ENCODE results near the gene PTPRE.
A peak's percentile ranks its signal among the peaks of the same experiment; 100 is the strongest.

PTPRE gene

DNA sequence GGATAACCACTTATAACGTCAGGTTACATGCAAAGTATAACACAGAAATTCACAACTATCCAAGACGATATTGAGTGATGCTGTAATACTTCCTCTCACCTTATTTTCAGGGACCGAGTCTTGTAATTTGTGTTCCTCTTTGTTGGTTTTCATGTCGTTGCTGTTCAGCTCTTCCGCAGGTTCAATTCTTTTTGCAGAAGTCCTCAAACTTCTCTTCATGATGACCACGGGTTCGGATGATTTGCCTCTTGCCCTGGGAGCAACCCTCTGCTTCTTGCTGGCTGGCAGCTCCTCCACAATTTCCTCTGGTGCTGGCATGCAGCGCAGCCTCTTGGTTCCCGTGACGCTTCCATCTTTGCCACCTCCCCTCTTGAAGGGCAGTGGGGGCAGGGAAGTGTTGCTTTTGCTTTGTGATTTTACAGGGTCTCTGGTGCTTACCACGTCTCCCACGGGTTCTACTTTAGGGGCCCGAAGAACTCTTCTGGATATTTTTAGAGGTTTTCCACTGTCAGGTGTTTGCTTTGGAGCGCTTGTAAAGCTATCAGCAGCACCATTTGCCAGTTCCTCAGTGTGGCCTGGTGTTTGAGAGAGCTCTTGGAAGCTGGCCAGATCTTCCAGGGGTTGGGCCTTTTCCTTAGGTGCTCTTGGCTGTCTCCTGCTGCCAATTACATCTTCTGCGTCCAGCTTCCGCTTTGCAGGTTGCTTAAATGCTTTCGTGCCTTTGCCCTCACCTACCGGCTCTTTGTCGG, 195.8 kb downstream of the PTPRE start:
- Mint-ChIP-seq H3K4me1 (ENCODE audit: low read depth) (peaks cover 6% of the 10 kb centered on the region), H3K4me3 (peak overlapping the region; percentile 49), H3K36me3 (no peaks in the 10 kb centered on the region), H3K27ac (peak overlapping the region; percentile 11), H3K27me3 (no peaks in the 10 kb centered on the region), H3K9me3 (ENCODE audit: low read depth) (no peaks in the 10 kb centered on the region)

DNA sequence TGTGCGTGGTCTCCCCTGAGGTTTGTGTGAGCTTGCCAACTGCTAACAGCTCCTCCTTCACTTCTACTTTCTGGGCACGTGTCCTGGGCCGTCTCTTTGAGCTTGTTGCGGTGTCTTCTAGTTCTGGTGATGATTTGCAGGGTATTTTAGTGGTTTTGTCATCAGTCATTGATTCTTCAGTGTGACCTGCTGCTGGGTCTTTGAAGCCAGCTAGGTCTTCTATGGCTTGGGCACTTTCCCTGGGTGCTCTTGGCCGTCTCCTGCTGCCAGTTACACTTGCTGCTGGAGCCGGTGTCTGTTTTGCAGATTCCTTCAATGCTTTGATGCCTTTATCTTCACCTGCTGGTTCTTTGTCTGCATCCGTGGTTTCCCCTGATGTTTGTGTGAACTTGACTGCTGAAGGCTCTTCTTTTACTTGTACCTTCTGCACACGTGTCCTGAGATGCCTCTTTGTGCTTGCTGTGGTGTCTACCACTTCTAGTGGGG, 196.4 kb downstream of the PTPRE start:
- peaks cover 6% of the 10 kb centered on the region for H3K4me1 Mint-ChIP-seq (ENCODE audit: low read depth)
- H3K4me3 Mint-ChIP-seq = peak overlapping the region; percentile 49
- H3K27ac Mint-ChIP-seq = peak overlapping the region; percentile 11
- H3K36me3 Mint-ChIP-seq = no peaks in the 10 kb centered on the region
- no peaks in the 10 kb centered on the region for H3K27me3 Mint-ChIP-seq
- H3K9me3 Mint-ChIP-seq (ENCODE audit: low read depth) = no peaks in the 10 kb centered on the region

DNA sequence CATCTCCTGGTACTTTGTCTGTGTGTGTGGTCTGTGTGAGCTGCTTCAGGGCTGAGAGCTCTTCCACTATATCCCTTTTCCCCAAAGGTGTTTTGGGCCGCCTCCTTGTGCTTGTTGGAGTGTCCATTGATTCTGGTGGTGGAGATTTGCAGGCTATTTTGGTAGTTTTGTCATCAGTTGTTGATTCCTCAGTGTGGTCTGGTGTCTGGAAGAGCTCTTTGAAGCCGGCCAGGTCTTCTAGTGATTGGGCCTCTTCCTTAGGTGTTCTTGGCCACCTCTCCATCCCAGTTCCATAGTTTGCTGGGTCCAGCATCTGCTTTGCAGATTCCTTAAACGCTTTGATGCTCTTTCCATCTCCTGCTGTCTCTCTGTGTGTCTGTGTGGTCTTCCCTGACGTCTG, 198.5 kb downstream of the PTPRE start:
- Mint-ChIP-seq H3K9me3 (ENCODE audit: low read depth) (no peaks in the 10 kb centered on the region), H3K36me3 (no peaks in the 10 kb centered on the region), H3K27me3 (no peaks in the 10 kb centered on the region), H3K27ac (no peak overlapping the region), H3K4me3 (no peak overlapping the region), H3K4me1 (ENCODE audit: low read depth) (peaks cover 6% of the 10 kb centered on the region)

DNA sequence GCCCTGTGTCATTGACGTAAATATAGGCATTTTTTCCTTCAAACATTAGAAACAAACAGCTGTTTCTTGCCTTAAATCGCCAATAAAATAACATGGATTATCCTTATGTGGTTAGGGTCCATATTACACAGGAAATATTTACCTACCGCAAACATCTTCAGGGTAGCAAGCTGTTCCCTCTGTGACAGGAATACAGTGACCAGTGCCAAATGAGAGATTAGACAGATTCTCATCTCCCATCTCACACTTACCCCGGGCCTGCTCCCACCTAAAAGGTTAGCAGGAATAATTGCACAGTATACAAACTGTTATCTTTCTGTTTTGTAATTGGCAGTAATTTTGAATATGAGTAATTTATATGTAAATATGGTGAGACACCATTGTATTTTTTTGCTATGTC, 202.8 kb downstream of the PTPRE start:
- no peaks in the 10 kb centered on the region for H3K4me1 Mint-ChIP-seq (ENCODE audit: low read depth)
- H3K27ac Mint-ChIP-seq = no peak overlapping the region
- H3K9me3 Mint-ChIP-seq (ENCODE audit: low read depth) = no peaks in the 10 kb centered on the region
- H3K27me3 Mint-ChIP-seq = no peaks in the 10 kb centered on the region
- H3K4me3 Mint-ChIP-seq = no peak overlapping the region
- H3K36me3 Mint-ChIP-seq = no peaks in the 10 kb centered on the region

DNA sequence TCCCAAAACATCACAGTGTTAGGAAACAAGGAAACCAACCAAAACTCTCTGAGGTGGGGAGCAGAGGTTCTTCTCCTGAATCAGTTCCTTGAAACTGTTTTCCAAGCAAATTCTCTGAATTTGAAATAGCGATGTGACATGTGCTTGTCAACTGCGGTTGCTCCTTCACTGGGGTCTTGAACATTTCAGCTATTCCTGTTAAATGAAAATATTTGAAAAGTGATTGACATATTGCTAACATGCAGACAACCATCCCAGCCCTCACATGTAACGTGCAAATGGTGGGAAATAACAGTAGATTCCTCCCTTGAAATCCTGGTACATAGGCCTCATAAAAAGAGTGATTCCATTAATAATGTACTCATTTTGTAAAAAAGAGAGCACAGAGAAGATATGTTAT, 203.4 kb downstream of the PTPRE start:
- Mint-ChIP-seq H3K4me1 (ENCODE audit: low read depth) (no peaks in the 10 kb centered on the region), H3K27ac (no peak overlapping the region), H3K36me3 (no peaks in the 10 kb centered on the region), H3K27me3 (no peaks in the 10 kb centered on the region), H3K9me3 (ENCODE audit: low read depth) (no peaks in the 10 kb centered on the region), H3K4me3 (no peak overlapping the region)

DNA sequence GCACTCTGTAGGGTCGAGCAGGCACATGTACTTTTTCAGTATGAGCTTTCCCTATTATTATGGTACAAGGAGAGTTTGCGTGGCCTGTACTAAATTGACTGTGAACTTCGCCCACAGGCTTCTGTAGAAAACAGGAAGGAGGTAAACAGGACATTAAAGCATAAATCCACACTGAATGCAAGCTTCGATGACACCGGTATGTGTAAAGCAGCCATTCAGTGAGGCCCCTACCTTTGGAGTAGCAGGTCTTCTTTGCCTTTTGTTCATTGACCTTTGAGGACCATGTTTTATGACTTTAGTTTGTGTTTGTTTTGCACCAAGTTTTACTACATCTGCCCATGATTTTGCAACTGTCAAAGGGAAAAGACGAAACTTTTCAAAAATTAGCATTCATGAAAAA, 204.8 kb downstream of the PTPRE start:
- Mint-ChIP-seq H3K4me3 (no peak overlapping the region), H3K27ac (no peak overlapping the region), H3K27me3 (no peaks in the 10 kb centered on the region), H3K4me1 (ENCODE audit: low read depth) (no peaks in the 10 kb centered on the region), H3K36me3 (no peaks in the 10 kb centered on the region), H3K9me3 (ENCODE audit: low read depth) (no peaks in the 10 kb centered on the region)

DNA sequence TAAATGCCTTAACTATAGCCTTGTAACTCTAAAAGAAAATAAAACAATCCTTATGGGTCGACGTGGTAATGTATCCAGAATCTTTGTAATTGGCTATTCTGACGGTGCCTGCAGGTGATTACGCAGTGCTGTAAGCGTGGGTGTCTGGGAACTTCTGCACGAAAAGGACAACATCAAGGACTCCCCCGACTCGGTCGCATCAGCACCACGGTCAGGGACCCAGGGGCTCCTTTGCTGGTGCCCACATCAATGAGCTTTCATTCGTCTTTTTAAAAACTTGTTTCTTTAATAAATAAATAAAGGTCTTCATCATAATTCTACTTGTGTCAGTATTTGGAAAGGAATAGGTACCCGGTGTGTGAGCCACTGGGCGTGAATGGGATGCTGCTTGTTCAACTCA, 206.1 kb downstream of the PTPRE start:
- no peaks in the 10 kb centered on the region for H3K27me3 Mint-ChIP-seq
- no peak overlapping the region for H3K27ac Mint-ChIP-seq
- H3K9me3 Mint-ChIP-seq (ENCODE audit: low read depth) = no peaks in the 10 kb centered on the region
- H3K4me3 Mint-ChIP-seq = no peak overlapping the region
- H3K4me1 Mint-ChIP-seq (ENCODE audit: low read depth) = no peaks in the 10 kb centered on the region
- no peaks in the 10 kb centered on the region for H3K36me3 Mint-ChIP-seq

DNA sequence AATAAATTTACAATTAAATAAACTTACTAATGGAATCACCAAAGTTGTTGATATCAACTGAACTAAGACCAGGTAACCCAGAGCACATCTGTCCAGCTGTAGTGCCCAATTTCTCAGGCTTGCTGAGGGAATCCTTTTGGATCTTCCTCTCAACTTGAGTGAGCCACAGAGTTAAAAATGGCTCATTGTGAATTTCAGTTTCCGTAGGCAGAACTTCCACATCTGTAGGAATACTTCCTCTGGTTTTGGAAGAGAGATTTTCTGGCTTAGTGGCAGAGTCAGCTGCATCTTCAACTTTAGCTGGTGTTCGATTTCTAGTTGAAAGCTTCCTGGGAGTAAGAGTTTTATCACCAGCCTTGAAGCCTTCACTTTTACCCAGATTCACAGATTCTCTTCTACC, 208.0 kb downstream of the PTPRE start:
- H3K27ac Mint-ChIP-seq = no peak overlapping the region
- H3K4me3 Mint-ChIP-seq = no peak overlapping the region
- peaks cover 2% of the 10 kb centered on the region for H3K36me3 Mint-ChIP-seq
- no peaks in the 10 kb centered on the region for H3K4me1 Mint-ChIP-seq (ENCODE audit: low read depth)
- H3K9me3 Mint-ChIP-seq (ENCODE audit: low read depth) = no peaks in the 10 kb centered on the region
- peaks cover 2% of the 10 kb centered on the region for H3K27me3 Mint-ChIP-seq

DNA sequence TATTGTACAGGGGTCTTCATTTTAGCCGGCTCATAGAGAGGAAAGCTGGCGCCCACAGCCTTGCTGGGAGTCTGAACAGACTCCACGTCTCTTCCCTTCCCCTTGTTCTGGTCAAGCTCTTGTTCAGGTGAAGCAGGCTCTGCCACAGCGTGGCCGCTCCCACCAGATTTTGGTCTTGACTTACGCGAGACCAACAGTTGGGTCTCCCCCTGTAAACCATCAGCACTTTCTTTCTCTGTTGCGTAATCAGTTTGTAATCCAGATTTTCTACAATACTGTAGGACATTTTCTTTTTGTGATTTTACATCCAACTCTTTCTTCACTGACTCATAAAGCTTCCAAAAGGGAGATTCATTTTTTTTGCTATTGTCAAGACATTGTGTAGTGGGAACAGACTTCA, 208.5 kb downstream of the PTPRE start:
- H3K4me3 Mint-ChIP-seq = no peak overlapping the region
- no peaks in the 10 kb centered on the region for H3K4me1 Mint-ChIP-seq (ENCODE audit: low read depth)
- no peaks in the 10 kb centered on the region for H3K9me3 Mint-ChIP-seq (ENCODE audit: low read depth)
- H3K36me3 Mint-ChIP-seq = peaks cover 2% of the 10 kb centered on the region
- peaks cover 2% of the 10 kb centered on the region for H3K27me3 Mint-ChIP-seq
- no peak overlapping the region for H3K27ac Mint-ChIP-seq

DNA sequence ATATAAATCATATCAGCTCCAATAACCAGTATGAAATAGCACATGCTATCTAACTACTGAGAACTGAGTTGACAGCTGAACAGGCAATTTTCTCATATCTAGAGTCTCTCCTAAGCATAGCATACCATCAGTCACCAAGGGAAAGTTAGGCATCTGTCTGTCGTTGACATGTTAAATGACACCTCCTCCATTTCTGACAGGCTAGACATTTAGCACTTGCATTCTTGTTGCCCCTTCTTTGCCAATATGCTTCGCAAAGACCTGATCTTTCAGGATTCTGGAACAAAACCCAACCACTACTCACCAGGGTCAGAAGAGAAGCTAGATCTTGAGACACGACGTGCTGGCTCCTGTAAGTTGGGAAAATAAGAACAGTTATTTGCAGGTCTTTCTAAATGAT, 209.3 kb downstream of the PTPRE start:
- H3K27me3 Mint-ChIP-seq = peaks cover 2% of the 10 kb centered on the region
- no peaks in the 10 kb centered on the region for H3K4me1 Mint-ChIP-seq (ENCODE audit: low read depth)
- no peaks in the 10 kb centered on the region for H3K9me3 Mint-ChIP-seq (ENCODE audit: low read depth)
- H3K4me3 Mint-ChIP-seq = no peak overlapping the region
- peaks cover 2% of the 10 kb centered on the region for H3K36me3 Mint-ChIP-seq
- no peak overlapping the region for H3K27ac Mint-ChIP-seq

DNA sequence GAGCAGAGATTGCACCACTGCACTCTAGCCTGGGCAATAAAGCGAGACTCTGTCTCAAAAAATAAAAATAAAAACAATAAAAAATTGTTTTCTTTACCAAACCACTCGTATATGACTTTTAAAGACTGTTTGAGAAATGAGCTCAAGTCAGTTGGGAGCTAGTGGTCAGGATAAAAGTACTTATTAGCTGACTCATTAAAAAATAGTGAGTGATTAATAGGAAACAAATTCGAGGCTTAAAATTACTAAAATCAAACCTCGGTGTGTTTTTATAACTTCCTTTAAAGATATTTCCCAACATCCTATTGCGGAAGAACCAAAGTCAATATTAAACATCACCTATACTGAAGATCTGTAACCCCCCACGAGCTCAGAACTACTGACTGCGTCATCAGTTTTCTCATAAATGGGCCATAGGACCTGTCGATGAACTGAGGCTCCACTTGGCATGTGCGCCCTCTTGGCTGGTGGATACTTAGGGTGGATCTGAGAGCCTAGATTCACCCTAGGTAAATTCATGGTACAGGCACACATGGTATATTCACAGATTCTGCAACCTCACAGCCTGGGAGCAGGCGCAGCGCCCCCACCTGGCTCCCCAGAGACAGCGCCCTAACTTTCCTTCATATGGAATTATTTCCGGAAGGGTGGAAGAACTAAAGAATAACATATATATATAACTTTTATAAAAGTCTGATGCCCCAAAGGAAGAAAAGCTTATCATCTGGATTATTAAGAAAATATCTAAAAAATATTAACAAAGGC, 210.1 kb downstream of the PTPRE start:
- H3K4me3 Mint-ChIP-seq = no peak overlapping the region
- H3K4me1 Mint-ChIP-seq (ENCODE audit: low read depth) = no peaks in the 10 kb centered on the region
- H3K36me3 Mint-ChIP-seq = peaks cover 2% of the 10 kb centered on the region
- H3K9me3 Mint-ChIP-seq (ENCODE audit: low read depth) = no peaks in the 10 kb centered on the region
- no peak overlapping the region for H3K27ac Mint-ChIP-seq
- peaks cover 2% of the 10 kb centered on the region for H3K27me3 Mint-ChIP-seq

DNA sequence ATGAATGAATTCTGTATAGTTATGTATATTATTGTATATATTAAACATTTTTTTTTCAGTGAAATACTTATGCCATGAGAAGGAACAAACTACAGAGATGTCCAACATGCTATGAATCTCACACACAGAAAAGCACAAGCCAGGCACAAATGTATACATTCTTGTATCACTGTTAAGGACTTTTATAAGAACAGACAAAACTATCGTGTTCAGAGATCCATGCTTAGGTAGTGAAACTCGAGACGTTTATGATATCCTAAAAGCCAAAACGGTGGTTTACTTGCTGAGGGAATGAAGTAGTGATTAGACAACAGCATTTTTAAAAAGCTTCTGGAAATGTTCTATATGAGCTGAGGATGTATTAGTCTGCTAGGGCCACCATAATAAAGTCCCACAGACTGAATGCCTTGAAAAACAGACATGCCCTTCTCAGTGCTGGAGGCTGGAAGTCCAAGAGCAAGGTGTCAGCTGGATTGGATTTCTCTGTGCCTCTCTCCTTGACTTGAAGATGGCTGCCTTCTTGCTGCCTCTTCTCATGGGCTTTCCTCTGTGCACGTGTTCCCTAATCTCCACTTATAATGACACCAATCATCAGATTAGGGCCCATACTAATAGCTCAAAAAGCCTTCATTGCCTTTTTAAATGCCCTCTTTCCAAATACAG, 215.0 kb downstream of the PTPRE start:
- Mint-ChIP-seq H3K27me3 (peaks cover 23% of the 10 kb centered on the region), H3K4me3 (no peak overlapping the region), H3K4me1 (ENCODE audit: low read depth) (peaks cover 15% of the 10 kb centered on the region), H3K9me3 (ENCODE audit: low read depth) (no peaks in the 10 kb centered on the region), H3K36me3 (peaks cover 2% of the 10 kb centered on the region), H3K27ac (no peak overlapping the region)

DNA sequence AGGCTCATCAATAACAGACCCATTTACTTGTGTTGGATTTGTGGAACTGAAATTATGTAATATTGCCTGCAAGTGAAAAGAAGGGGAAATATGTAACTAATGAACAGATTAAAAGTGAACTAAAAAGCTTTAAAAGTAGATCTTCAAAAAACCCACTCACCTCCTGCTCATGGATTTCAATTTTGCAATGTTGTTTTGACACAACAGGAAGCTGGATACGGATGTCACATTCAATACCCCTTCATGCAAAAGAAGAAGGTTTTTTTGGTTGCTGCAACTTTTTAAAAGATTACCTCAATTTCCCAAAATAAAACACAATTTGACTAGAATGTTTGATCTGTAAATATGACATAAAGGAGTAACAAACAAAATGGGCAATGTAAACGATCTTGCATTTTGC, 216.0 kb downstream of the PTPRE start:
- Mint-ChIP-seq H3K4me1 (ENCODE audit: low read depth) (peaks cover 18% of the 10 kb centered on the region), H3K9me3 (ENCODE audit: low read depth) (no peaks in the 10 kb centered on the region), H3K36me3 (peaks cover 2% of the 10 kb centered on the region), H3K4me3 (no peak overlapping the region), H3K27me3 (peaks cover 23% of the 10 kb centered on the region), H3K27ac (no peak overlapping the region)

DNA sequence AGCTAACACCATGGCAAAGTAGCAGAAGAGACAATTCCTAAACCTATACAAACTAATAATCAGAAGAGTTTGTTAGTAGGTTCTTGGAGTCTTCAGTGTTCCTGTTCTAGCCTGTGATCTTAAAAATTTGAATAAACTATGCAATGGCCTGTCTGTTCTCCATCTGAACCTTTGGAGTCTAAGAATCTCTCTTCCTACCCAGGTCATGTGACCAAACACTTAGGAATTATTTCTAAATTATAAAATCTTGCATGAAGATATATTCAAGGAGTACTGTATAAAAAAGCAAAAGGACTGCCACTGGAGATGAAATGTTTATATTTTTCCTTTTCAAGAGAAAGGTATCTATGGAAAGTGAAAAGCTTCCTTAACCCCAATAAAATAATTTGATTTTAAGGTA, 216.9 kb downstream of the PTPRE start:
- H3K27me3 Mint-ChIP-seq = peaks cover 21% of the 10 kb centered on the region
- no peaks in the 10 kb centered on the region for H3K9me3 Mint-ChIP-seq (ENCODE audit: low read depth)
- H3K27ac Mint-ChIP-seq = no peak overlapping the region
- H3K4me1 Mint-ChIP-seq (ENCODE audit: low read depth) = peaks cover 18% of the 10 kb centered on the region
- H3K36me3 Mint-ChIP-seq = no peaks in the 10 kb centered on the region
- H3K4me3 Mint-ChIP-seq = no peak overlapping the region

DNA sequence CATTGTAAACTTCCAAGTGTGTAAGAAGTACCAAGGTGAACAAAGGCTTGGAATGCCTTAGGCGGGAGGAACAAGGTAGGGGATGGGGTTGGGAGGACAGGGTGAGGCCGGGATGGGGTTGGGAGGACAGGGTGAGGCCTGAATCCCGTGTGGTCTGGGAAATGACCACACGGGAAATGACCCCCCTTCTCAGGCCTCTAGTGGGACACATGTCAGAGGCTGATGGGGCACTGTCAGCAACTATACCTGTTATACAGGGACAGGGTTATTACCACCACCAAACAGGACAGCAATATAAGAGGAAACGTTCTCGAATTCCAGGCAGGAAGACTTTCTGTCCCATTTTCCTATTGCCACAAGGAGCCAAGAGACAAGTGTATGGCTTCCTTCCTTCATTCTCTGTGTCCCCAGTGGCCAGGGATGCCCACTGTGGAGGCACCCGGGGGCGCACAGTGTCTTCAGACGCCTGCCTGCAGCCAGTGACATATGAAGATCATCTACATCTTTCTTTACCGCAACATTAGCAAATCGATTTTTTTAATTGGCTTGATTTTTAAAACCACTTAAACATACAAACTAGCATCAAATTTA, 218.0 kb downstream of the PTPRE start:
- H3K4me1 Mint-ChIP-seq (ENCODE audit: low read depth) = peaks cover 18% of the 10 kb centered on the region
- H3K9me3 Mint-ChIP-seq (ENCODE audit: low read depth) = no peaks in the 10 kb centered on the region
- H3K27ac Mint-ChIP-seq = no peak overlapping the region
- H3K36me3 Mint-ChIP-seq = no peaks in the 10 kb centered on the region
- peak overlapping the region; percentile 89 for H3K4me3 Mint-ChIP-seq
- H3K27me3 Mint-ChIP-seq = peaks cover 21% of the 10 kb centered on the region

All from activated naive CD8-positive, alpha-beta T cell (primary cell).